ENCODE results near the gene PCNX3. TPM values are rescaled to one million over a fixed set of nuclear protein-coding genes. Genes with fewer than 3 reads are reported as not detected.

The PCNX3 gene
- total and polyA plus RNA-seq, 10 of the 15 experiments (the other 5 are each of a cell fraction or from before 2014, with no cell fraction given): 0.03 to 46.6 (median 8.4) TPM

DNA sequence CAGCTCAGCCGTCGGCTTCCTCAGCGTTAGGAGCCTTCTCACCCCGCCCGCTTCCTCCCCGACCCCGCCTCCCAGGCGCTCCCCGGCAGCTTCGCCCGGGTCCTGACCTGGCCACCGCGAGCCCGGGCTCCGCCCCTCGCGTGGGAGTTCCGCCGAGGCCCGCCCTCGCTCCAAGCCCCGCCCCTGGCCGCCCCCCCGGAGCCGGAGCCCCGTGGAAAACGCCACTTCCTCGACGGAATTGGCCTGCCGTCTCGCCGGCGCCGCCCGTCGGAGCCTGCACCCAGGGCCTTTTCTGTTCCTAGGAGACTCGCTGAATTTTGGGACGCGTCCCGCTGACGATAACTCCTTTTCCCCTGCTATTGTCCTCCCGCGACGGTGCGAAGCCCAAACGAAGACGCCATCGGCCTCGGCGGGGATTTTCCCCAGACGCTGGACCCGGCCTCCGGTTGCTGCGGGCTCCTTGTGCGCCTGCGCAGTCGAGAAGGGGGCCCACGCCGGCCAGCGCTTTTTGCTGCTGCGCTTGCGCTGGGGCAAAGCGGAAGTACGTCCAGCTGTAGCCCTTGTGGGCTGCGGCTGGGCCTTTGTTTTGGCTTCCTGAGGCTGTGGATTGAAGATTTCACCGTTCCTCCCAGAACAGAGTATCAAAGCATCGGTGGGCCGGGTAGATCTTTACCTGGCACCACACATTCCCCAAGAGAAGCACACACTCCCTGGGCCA lies 37.1 kb downstream of the PCNX3 start (continued):
- TF ChIP-seq, protein P1, sequence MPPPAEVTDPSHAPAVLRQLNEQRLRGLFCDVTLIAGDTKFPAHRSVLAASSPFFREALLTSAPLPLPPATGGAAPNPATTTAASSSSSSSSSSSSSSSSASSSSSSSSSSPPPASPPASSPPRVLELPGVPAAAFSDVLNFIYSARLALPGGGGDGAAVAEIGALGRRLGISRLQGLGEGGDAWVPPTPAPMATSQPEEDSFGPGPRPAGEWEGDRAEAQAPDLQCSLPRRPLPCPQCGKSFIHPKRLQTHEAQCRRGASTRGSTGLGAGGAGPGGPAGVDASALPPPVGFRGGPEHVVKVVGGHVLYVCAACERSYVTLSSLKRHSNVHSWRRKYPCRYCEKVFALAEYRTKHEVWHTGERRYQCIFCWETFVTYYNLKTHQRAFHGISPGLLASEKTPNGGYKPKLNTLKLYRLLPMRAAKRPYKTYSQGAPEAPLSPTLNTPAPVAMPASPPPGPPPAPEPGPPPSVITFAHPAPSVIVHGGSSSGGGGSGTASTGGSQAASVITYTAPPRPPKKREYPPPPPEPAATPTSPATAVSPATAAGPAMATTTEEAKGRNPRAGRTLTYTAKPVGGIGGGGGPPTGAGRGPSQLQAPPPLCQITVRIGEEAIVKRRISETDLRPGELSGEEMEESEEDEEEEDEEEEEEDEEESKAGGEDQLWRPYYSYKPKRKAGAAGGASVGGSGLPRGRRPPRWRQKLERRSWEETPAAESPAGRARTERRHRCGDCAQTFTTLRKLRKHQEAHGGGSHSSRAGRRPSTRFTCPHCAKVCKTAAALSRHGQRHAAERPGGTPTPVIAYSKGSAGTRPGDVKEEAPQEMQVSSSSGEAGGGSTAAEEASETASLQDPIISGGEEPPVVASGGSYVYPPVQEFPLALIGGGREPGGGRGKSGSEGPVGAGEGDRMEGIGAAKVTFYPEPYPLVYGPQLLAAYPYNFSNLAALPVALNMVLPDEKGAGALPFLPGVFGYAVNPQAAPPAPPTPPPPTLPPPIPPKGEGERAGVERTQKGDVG (CRISPR knock-in tag; IDR thresholded peaks at IDR 0.05): no peak
- TF ChIP-seq RBBP5 (conservative IDR thresholded peaks at IDR 0.05) (no peak), CREM (IDR thresholded peaks at IDR 0.05; ENCODE audit: low read depth) (peak; percentile 45), PAX8 (IDR thresholded peaks at IDR 0.05) (no peak), RUNX3 (IDR thresholded peaks at IDR 0.05; ENCODE audit: low read length) (peak; percentile 80), NFIC (IDR thresholded peaks at IDR 0.05; ENCODE audit: low read depth, low read length) (no peak), JUND (IDR thresholded peaks at IDR 0.05; ENCODE audit: low read depth, low read length) (no peak), WRNIP1 (IDR thresholded peaks at IDR 0.05; ENCODE audit: borderline replicate concordance, low read depth, low read length) (no peak), IKZF1 (conservative IDR thresholded peaks at IDR 0.05) (peak; percentile 99)
- TF ChIP-seq, protein P2, sequence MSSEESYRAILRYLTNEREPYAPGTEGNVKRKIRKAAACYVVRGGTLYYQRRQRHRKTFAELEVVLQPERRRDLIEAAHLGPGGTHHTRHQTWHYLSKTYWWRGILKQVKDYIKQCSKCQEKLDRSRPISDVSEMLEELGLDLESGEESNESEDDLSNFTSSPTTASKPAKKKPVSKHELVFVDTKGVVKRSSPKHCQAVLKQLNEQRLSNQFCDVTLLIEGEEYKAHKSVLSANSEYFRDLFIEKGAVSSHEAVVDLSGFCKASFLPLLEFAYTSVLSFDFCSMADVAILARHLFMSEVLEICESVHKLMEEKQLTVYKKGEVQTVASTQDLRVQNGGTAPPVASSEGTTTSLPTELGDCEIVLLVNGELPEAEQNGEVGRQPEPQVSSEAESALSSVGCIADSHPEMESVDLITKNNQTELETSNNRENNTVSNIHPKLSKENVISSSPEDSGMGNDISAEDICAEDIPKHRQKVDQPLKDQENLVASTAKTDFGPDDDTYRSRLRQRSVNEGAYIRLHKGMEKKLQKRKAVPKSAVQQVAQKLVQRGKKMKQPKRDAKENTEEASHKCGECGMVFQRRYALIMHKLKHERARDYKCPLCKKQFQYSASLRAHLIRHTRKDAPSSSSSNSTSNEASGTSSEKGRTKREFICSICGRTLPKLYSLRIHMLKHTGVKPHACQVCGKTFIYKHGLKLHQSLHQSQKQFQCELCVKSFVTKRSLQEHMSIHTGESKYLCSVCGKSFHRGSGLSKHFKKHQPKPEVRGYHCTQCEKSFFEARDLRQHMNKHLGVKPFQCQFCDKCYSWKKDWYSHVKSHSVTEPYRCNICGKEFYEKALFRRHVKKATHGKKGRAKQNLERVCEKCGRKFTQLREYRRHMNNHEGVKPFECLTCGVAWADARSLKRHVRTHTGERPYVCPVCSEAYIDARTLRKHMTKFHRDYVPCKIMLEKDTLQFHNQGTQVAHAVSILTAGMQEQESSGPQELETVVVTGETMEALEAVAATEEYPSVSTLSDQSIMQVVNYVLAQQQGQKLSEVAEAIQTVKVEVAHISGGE (CRISPR knock-in tag; IDR thresholded peaks at IDR 0.05): 0 out of 2 replicates have a peak, but pooled peaks have one; percentile 10
- TF ChIP-seq, protein P3, sequence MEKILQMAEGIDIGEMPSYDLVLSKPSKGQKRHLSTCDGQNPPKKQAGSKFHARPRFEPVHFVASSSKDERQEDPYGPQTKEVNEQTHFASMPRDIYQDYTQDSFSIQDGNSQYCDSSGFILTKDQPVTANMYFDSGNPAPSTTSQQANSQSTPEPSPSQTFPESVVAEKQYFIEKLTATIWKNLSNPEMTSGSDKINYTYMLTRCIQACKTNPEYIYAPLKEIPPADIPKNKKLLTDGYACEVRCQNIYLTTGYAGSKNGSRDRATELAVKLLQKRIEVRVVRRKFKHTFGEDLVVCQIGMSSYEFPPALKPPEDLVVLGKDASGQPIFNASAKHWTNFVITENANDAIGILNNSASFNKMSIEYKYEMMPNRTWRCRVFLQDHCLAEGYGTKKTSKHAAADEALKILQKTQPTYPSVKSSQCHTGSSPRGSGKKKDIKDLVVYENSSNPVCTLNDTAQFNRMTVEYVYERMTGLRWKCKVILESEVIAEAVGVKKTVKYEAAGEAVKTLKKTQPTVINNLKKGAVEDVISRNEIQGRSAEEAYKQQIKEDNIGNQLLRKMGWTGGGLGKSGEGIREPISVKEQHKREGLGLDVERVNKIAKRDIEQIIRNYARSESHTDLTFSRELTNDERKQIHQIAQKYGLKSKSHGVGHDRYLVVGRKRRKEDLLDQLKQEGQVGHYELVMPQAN (conservative IDR thresholded peaks at IDR 0.05): peak; percentile 45; the same call in 1 of the 2 replicates
- TF ChIP-seq, protein P4, sequence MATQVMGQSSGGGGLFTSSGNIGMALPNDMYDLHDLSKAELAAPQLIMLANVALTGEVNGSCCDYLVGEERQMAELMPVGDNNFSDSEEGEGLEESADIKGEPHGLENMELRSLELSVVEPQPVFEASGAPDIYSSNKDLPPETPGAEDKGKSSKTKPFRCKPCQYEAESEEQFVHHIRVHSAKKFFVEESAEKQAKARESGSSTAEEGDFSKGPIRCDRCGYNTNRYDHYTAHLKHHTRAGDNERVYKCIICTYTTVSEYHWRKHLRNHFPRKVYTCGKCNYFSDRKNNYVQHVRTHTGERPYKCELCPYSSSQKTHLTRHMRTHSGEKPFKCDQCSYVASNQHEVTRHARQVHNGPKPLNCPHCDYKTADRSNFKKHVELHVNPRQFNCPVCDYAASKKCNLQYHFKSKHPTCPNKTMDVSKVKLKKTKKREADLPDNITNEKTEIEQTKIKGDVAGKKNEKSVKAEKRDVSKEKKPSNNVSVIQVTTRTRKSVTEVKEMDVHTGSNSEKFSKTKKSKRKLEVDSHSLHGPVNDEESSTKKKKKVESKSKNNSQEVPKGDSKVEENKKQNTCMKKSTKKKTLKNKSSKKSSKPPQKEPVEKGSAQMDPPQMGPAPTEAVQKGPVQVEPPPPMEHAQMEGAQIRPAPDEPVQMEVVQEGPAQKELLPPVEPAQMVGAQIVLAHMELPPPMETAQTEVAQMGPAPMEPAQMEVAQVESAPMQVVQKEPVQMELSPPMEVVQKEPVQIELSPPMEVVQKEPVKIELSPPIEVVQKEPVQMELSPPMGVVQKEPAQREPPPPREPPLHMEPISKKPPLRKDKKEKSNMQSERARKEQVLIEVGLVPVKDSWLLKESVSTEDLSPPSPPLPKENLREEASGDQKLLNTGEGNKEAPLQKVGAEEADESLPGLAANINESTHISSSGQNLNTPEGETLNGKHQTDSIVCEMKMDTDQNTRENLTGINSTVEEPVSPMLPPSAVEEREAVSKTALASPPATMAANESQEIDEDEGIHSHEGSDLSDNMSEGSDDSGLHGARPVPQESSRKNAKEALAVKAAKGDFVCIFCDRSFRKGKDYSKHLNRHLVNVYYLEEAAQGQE (IDR thresholded peaks at IDR 0.05; ENCODE audit: low read depth, low read length): no peak
- TF ChIP-seq, protein P5, sequence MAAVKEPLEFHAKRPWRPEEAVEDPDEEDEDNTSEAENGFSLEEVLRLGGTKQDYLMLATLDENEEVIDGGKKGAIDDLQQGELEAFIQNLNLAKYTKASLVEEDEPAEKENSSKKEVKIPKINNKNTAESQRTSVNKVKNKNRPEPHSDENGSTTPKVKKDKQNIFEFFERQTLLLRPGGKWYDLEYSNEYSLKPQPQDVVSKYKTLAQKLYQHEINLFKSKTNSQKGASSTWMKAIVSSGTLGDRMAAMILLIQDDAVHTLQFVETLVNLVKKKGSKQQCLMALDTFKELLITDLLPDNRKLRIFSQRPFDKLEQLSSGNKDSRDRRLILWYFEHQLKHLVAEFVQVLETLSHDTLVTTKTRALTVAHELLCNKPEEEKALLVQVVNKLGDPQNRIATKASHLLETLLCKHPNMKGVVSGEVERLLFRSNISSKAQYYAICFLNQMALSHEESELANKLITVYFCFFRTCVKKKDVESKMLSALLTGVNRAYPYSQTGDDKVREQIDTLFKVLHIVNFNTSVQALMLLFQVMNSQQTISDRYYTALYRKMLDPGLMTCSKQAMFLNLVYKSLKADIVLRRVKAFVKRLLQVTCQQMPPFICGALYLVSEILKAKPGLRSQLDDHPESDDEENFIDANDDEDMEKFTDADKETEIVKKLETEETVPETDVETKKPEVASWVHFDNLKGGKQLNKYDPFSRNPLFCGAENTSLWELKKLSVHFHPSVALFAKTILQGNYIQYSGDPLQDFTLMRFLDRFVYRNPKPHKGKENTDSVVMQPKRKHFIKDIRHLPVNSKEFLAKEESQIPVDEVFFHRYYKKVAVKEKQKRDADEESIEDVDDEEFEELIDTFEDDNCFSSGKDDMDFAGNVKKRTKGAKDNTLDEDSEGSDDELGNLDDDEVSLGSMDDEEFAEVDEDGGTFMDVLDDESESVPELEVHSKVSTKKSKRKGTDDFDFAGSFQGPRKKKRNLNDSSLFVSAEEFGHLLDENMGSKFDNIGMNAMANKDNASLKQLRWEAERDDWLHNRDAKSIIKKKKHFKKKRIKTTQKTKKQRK (IDR thresholded peaks at IDR 0.05; ENCODE audit: low read depth, low read length): no peak
